HEK293 (cell line): ENCODE measurements around the gene SELENOS.
A peak's percentile ranks its signal among the peaks of the same experiment; 100 is the strongest.

ENCODE experiments used
- CTCF ChIA-PET: fragments of 350-600 bp; formaldehyde crosslinking; extraction: SDS; loops from one replicate; lab custom pipeline; 2021; ENCODE audit warnings: antibody characterized with exemption; lab: Yijun Ruan, JAX
- POLR2A ChIA-PET: fragments of 300-600 bp; formaldehyde crosslinking; extraction: SDS; loops from one replicate; lab custom pipeline; 2020; ENCODE audit warnings: antibody characterized with exemption, inconsistent platforms; lab: Yijun Ruan, JAX
- H3K27ac ChIP-seq: fragments of 200-500 bp; sonication (Bioruptor generic); 2 replicates; pipeline ENCODE4 v1.5.1; 2014; ENCODE audit warnings: low read depth, low read length, control low read depth, inconsistent platforms; ENCODE audit errors: extremely low read depth
- H3K36me3 ChIP-seq, 2 experiments: fragments of 200-500 bp in 1 of 2; sonication (Bioruptor generic) in 1 of 2; 1 replicate in 1 of 2; 2 replicates in 1 of 2; pipeline ENCODE4 v1.5.1; 2014 to 2017; ENCODE audit warnings: inconsistent platforms in 2 of 2, low read length in 2 of 2; ENCODE audit not compliant: control insufficient read depth in 2 of 2, insufficient read depth in 1 of 2
- H3K4me1 ChIP-seq: fragments of 200-500 bp; sonication (Bioruptor generic); 2 replicates; pipeline ENCODE4 v1.5.1; 2014; ENCODE audit warnings: mild to moderate bottlenecking, low read length, inconsistent platforms; ENCODE audit not compliant: control insufficient read depth, insufficient read depth
- H3K4me3 ChIP-seq: 2 replicates; pipeline ENCODE4 v1.5.1; 2011; ENCODE audit warnings: low read depth, mild to moderate bottlenecking, control low read depth, low read length, moderate library complexity
- H3K9me3 ChIP-seq: fragments of 200-500 bp; sonication (Bioruptor generic); 2 replicates; pipeline ENCODE4 v1.5.1; 2014; ENCODE audit warnings: low read depth, low read length, inconsistent platforms; ENCODE audit not compliant: control insufficient read depth, insufficient read depth
- ELK4 ChIP-seq: IDR thresholded peaks from 2 replicates; pipeline ENCODE4 v1.6.1; 2011; ENCODE audit warnings: mild to moderate bottlenecking, low read depth, low read length, borderline replicate concordance
- GLIS1 ChIP-seq: fragments of 450-650 bp; formaldehyde crosslinking; IDR thresholded peaks from 2 replicates; pipeline ENCODE4 v1.5.1; 2016; ENCODE audit warnings: missing biosample characterization, missing genetic modification characterization
- KLF16 ChIP-seq: fragments of 450-650 bp; formaldehyde crosslinking; IDR thresholded peaks from 2 replicates; pipeline ENCODE4 v1.5.1; 2017; ENCODE audit warnings: missing biosample characterization, missing genetic modification characterization
- KLF8 ChIP-seq: fragments of 450-650 bp; formaldehyde crosslinking; IDR thresholded peaks from 2 replicates; pipeline ENCODE4 v1.5.1; 2016; ENCODE audit warnings: missing biosample characterization, missing genetic modification characterization
- MZF1 ChIP-seq: fragments of 450-650 bp; formaldehyde crosslinking; IDR thresholded peaks from 2 replicates; pipeline ENCODE4 v1.5.1; 2017; ENCODE audit warnings: missing biosample characterization, missing genetic modification characterization, borderline replicate concordance
- SP7 ChIP-seq: fragments of 450-650 bp; formaldehyde crosslinking; IDR thresholded peaks from 2 replicates; pipeline ENCODE4 v1.5.1; 2016; ENCODE audit warnings: missing biosample characterization, missing genetic modification characterization
- ZIC2 ChIP-seq: fragments of 450-650 bp; formaldehyde crosslinking; IDR thresholded peaks from 2 replicates; pipeline ENCODE4 v1.5.1; 2016; ENCODE audit warnings: missing biosample characterization, missing genetic modification characterization
- ZNF121 ChIP-seq: fragments of 450-650 bp; formaldehyde crosslinking; IDR thresholded peaks from 2 replicates; pipeline ENCODE4 v1.5.1; 2016; ENCODE audit warnings: missing biosample characterization, missing genetic modification characterization
- ZNF16 ChIP-seq: fragments of 450-650 bp; formaldehyde crosslinking; IDR thresholded peaks from 2 replicates; pipeline ENCODE4 v1.5.1; 2016; ENCODE audit warnings: low read depth, missing biosample characterization, missing genetic modification characterization
- ZNF174 ChIP-seq: fragments of 450-650 bp; formaldehyde crosslinking; IDR thresholded peaks from 2 replicates; pipeline ENCODE4 v1.5.0; 2017; ENCODE audit warnings: missing biosample characterization, mild to moderate bottlenecking, missing genetic modification characterization
- ZNF239 ChIP-seq: fragments of 450-650 bp; formaldehyde crosslinking; IDR thresholded peaks from 2 replicates; pipeline ENCODE4 v1.5.1; 2016; ENCODE audit warnings: missing biosample characterization, missing genetic modification characterization
- ZNF24 ChIP-seq: fragments of 450-650 bp; formaldehyde crosslinking; IDR thresholded peaks from 2 replicates; pipeline ENCODE4 v1.5.1; 2016; ENCODE audit warnings: missing biosample characterization, missing genetic modification characterization
- ZNF350 ChIP-seq: fragments of 450-650 bp; formaldehyde crosslinking; IDR thresholded peaks from 2 replicates; pipeline ENCODE4 v1.5.0; 2017; ENCODE audit warnings: missing biosample characterization, mild to moderate bottlenecking, missing genetic modification characterization
- ZNF473 ChIP-seq: fragments of 450-650 bp; formaldehyde crosslinking; IDR thresholded peaks from 2 replicates; pipeline ENCODE4 v1.5.1; 2017; ENCODE audit warnings: missing biosample characterization, missing genetic modification characterization
- ZNF514 ChIP-seq: fragments of 450-650 bp; formaldehyde crosslinking; IDR thresholded peaks from 2 replicates; pipeline ENCODE4 v1.5.1; 2016; ENCODE audit warnings: missing biosample characterization, missing genetic modification characterization
- ZNF530 ChIP-seq: fragments of 450-650 bp; formaldehyde crosslinking; IDR thresholded peaks from 2 replicates; pipeline ENCODE4 v1.5.1; 2016; ENCODE audit warnings: low read depth, missing biosample characterization, missing genetic modification characterization
- ZNF610 ChIP-seq: fragments of 450-650 bp; formaldehyde crosslinking; IDR thresholded peaks from 2 replicates; pipeline ENCODE4 v1.5.1; 2016; ENCODE audit warnings: missing biosample characterization, missing genetic modification characterization, borderline replicate concordance
- ZNF626 ChIP-seq: fragments of 450-650 bp; sonication (Bioruptor Pico); formaldehyde crosslinking; IDR thresholded peaks from 2 replicates; pipeline ENCODE4 v1.5.1; 2018; ENCODE audit warnings: missing biosample characterization, missing genetic modification characterization, inconsistent platforms
- ZNF645 ChIP-seq: fragments of 450-650 bp; formaldehyde crosslinking; IDR thresholded peaks from 2 replicates; pipeline ENCODE4; 2016; ENCODE audit warnings: missing biosample characterization, missing genetic modification characterization
- ZSCAN5A ChIP-seq: fragments of 450-650 bp; formaldehyde crosslinking; IDR thresholded peaks from 2 replicates; pipeline ENCODE4 v1.5.1; 2016; ENCODE audit warnings: missing biosample characterization, missing genetic modification characterization

SELENOS gene

GRCh38 chr15:101309436-101310160, 32.3 kb upstream of the SELENOS start:
- peaks cover 0 to 23% of the 10 kb centered on the region in 2 experiments; a peak in 2 of 3 replicates for H3K36me3 ChIP-seq
- H3K27ac ChIP-seq = no peak overlapping the region
- TF ChIP-seq ZIC2 (tag by site-specific recombination) (peak; percentile 45), KLF16 (tag by site-specific recombination) (no peak)
- H3K9me3 ChIP-seq = no peaks in the 10 kb centered on the region
- CTCF ChIA-PET = interaction anchor here (0.6 kb wide), 1 partner anchor 35 kb away, joined by 3 read pairs; no protein-coding TSS in a partner anchor
- no peaks in the 10 kb centered on the region for H3K4me1 ChIP-seq
- POLR2A ChIA-PET = no interaction called here
- H3K4me3 ChIP-seq = no peak overlapping the region

- H3K4me1 ChIP-seq = no peaks in the 10 kb centered on the region
- no peak overlapping the region for H3K27ac ChIP-seq
- POLR2A ChIA-PET = no interaction called here
- H3K4me3 ChIP-seq = no peak overlapping the region
- H3K36me3 ChIP-seq = peaks cover 0 to 17% of the 10 kb centered on the region in 2 experiments; a peak in 2 of 3 replicates
- H3K9me3 ChIP-seq = no peaks in the 10 kb centered on the region
- CTCF ChIA-PET = interaction anchor here (0.7 kb wide), 1 partner anchor 11 kb away, joined by 3 read pairs; no protein-coding TSS in a partner anchor
- TF ChIP-seq ZNF16 (no peak), ZNF514 (tag by site-specific recombination) (no peak)
Measured at GRCh38 chr15:101308604-101309435, 31.5 kb upstream of the SELENOS start.

GRCh38 chr15:101307897-101308603, 30.8 kb upstream of the SELENOS start:
- Histone ChIP-seq H3K4me3 (no peak overlapping the region), H3K4me1 (no peaks in the 10 kb centered on the region), H3K36me3 (peaks cover 0 to 11% of the 10 kb centered on the region in 2 experiments; a peak in 2 of 3 replicates), H3K9me3 (no peaks in the 10 kb centered on the region), H3K27ac (no peak overlapping the region)
- ChIA-PET CTCF (no interaction called here), POLR2A (no interaction called here)
- TF ChIP-seq KLF8 (tag by site-specific recombination) = no peak
- no peak for TF ChIP-seq ZNF530 (tag by site-specific recombination)
- peak; percentile 33; the same call in 1 of the 2 replicates for TF ChIP-seq ZIC2 (tag by site-specific recombination)
- no peak for TF ChIP-seq ZNF645 (tag by site-specific recombination)

- CTCF ChIA-PET = interaction anchor here (0.8 kb wide), 1 partner anchor 335 kb away, joined by 3 read pairs; no protein-coding TSS in a partner anchor
- Histone ChIP-seq H3K4me3 (no peak overlapping the region), H3K27ac (no peak overlapping the region), H3K4me1 (no peaks in the 10 kb centered on the region), H3K36me3 (peaks cover 0 to 9% of the 10 kb centered on the region in 2 experiments; a peak in 2 of 3 replicates), H3K9me3 (no peaks in the 10 kb centered on the region)
- POLR2A ChIA-PET = interaction anchor here (0.5 to 1.1 kb wide), 2 partner anchors 13 to 23 kb away, joined by 3 read pairs; no protein-coding TSS in a partner anchor
- TF ChIP-seq MZF1 (tag by site-specific recombination) (no peak), ZNF473 (tag by site-specific recombination) (no peak), ZNF610 (tag by site-specific recombination) (no peak), ZNF174 (tag by site-specific recombination) (no peak), ZNF121 (tag by site-specific recombination) (no peak), ZNF626 (no peak), ZNF350 (tag by site-specific recombination) (no peak), ZSCAN5A (tag by site-specific recombination) (no peak), GLIS1 (no peak), ZNF239 (no peak), SP7 (tag by site-specific recombination) (no peak), ELK4 (no peak), ZNF24 (no peak)
Measured at GRCh38 chr15:101307048-101307896, 30.0 kb upstream of the SELENOS start.
